ENCODE measurements around the gene PLCH1.

Gene PLCH1

GRCh38 chr3:155385896-155386625 is 358.8 kb downstream of the PLCH1 start:
- CTCF ChIA-PET = interaction anchor here (0.9 to 10.2 kb wide), 2 partner anchors 20 to 316 kb away, joined by 3 to 298 read pairs; no protein-coding TSS in a partner anchor
- POLR2A ChIA-PET = no interaction called here
- DNase-seq (ENCODE audit: low read depth, low spot score) = no peak
- no peak overlapping the region for H3K4me3 ChIP-seq (ENCODE audit: low read depth, low read length)
- no peak for TF ChIP-seq CTCF (IDR thresholded peaks at IDR 0.05; ENCODE audit: insufficient read depth, low read length, missing control alignments)

GRCh38 chr3:155382396-155383042 is 362.4 kb downstream of the PLCH1 start:
- ChIA-PET POLR2A (no interaction called here), CTCF (interaction anchor here (0.7 to 10.2 kb wide), 34 partner anchors 9 to 613 kb away, joined by 3 to 298 read pairs (median 4); no protein-coding TSS in a partner anchor)
- no peak for DNase-seq (ENCODE audit: low read depth, low spot score)
- peak; percentile 90 for TF ChIP-seq CTCF (IDR thresholded peaks at IDR 0.05; ENCODE audit: insufficient read depth, low read length, missing control alignments)
- no peak overlapping the region for H3K4me3 ChIP-seq (ENCODE audit: low read depth, low read length)

GRCh38 chr3:155377847-155378246 is 367.0 kb downstream of the PLCH1 start:
- TF ChIP-seq CTCF (IDR thresholded peaks at IDR 0.05; ENCODE audit: insufficient read depth, low read length, missing control alignments) = no peak
- CTCF ChIA-PET = interaction anchor here (10.2 kb wide), 1 partner anchor 324 kb away, joined by 298 read pairs; no protein-coding TSS in a partner anchor
- POLR2A ChIA-PET = no interaction called here
- no peak for DNase-seq (ENCODE audit: low read depth, low spot score)
- no peak overlapping the region for H3K4me3 ChIP-seq (ENCODE audit: low read depth, low read length)

GRCh38 chr3:155377071-155377470 is 367.8 kb downstream of the PLCH1 start:
- CTCF ChIA-PET = interaction anchor here (10.2 kb wide), 1 partner anchor 325 kb away, joined by 298 read pairs; no protein-coding TSS in a partner anchor
- POLR2A ChIA-PET = no interaction called here
- DNase-seq (ENCODE audit: low read depth, low spot score) = no peak
- no peak overlapping the region for H3K4me3 ChIP-seq (ENCODE audit: low read depth, low read length)
- TF ChIP-seq CTCF (IDR thresholded peaks at IDR 0.05; ENCODE audit: insufficient read depth, low read length, missing control alignments) = no peak

- H3K4me3 ChIP-seq (ENCODE audit: low read depth, low read length) = no peak overlapping the region
- no peak for TF ChIP-seq CTCF (IDR thresholded peaks at IDR 0.05; ENCODE audit: insufficient read depth, low read length, missing control alignments)
- DNase-seq (ENCODE audit: low read depth, low spot score) = no peak
- CTCF ChIA-PET = interaction anchor here (1.6 to 2.3 kb wide), 2 partner anchors 11 to 329 kb away, joined by 10 to 12 read pairs; no protein-coding TSS in a partner anchor
- POLR2A ChIA-PET = no interaction called here
Observed at GRCh38 chr3:155372281-155372680, 372.6 kb downstream of the PLCH1 start.
